ENCODE data around the gene ATP6V0D1. TPM values are rescaled to one million over a fixed set of nuclear protein-coding genes. Genes with fewer than 3 reads are reported as not detected.

ATP6V0D1 gene
- polyA plus RNA-seq, 2 of the 4 experiments (the other 2 are of a cell fraction), result 45.7 to 103 TPM

GRCh38 chr16:67530013-67530939 lies 49.3 kb upstream of the ATP6V0D1 start:
- TF ChIP-seq JUN (IDR thresholded peaks at IDR 0.05), result 0 out of 5 replicates have a peak, but pooled peaks of 1 of the 2 experiments have one; percentile 42
- TF ChIP-seq BCL3 (IDR thresholded peaks at IDR 0.05), result 0 out of 3 replicates have a peak, but pooled peaks have one; percentile 33
- TF ChIP-seq FOSL2 (IDR thresholded peaks at IDR 0.05), result no peak
- TF ChIP-seq FOSL2 (CRISPR knock-in tag; IDR thresholded peaks at IDR 0.05), result peak; percentile 55
- no peak for TF ChIP-seq GATA3 (IDR thresholded peaks at IDR 0.05; ENCODE audit: borderline replicate concordance)
- H3K4me3 ChIP-seq, result peak overlapping the region; percentile 73
- FAIRE-seq (no peak), ATAC-seq (peak; percentile 17 to 60; a peak in 3 of 6 replicates), DNase-seq (ENCODE audit: low read depth in 1 of 2, low spot score in 1 of 2) (no peak)
- H3K27ac ChIP-seq, result peak overlapping the region; percentile 81 to 93
- H3K9me3 ChIP-seq, result no peaks in the 10 kb centered on the region
- CTCF ChIA-PET, result interaction anchor here (0.6 to 22.1 kb wide), 10 partner anchors 7 to 137 kb away, joined by 3 to 301 read pairs (median 6); partner anchors contain the start of genes ATP6V0D1, CARMIL2 and CTCF
- peak overlapping the region; percentile 89 for H3K4me2 ChIP-seq
- POLR2A ChIA-PET, result interaction anchor here (0.7 to 1.2 kb wide), 3 partner anchors 9 to 130 kb away, joined by 4 to 5 read pairs (median 4); partner anchors contain the start of gene ACD
- WGBS (ENCODE audit: missing lambda C conversion rate), result 29% methylated on average over 20 of the region's 48 CpGs
- H3K4me1 ChIP-seq, result peaks cover 43% of the 10 kb centered on the region

- H3K4me2 ChIP-seq, result peak overlapping the region; percentile 89
- ATAC-seq, result peak; percentile 14 to 29; a peak in 3 of 6 replicates
- no peaks in the 10 kb centered on the region for H3K9me3 ChIP-seq
- peak overlapping the region; percentile 73 for H3K4me3 ChIP-seq
- POLR2A ChIA-PET, result interaction anchor here (0.7 to 1.2 kb wide), 3 partner anchors 8 to 130 kb away, joined by 4 to 5 read pairs (median 4); partner anchors contain the start of gene ACD
- FAIRE-seq, result no peak
- H3K4me1 ChIP-seq, result peaks cover 50% of the 10 kb centered on the region
- H3K27ac ChIP-seq, result peak overlapping the region; percentile 81 to 93
- TF ChIP-seq HOXA7 (CRISPR knock-in tag; IDR thresholded peaks at IDR 0.05), result no peak
- no peak for TF ChIP-seq FOXS1 (CRISPR knock-in tag; IDR thresholded peaks at IDR 0.05)
- peak; percentile 31; the same call in 1 of the 2 replicates for TF ChIP-seq MAX (IDR thresholded peaks at IDR 0.05)
- TF ChIP-seq ZFP36 (IDR thresholded peaks at IDR 0.05; ENCODE audit: borderline replicate concordance, partially characterized antibody), result peak; percentile 76
- peak in 1 of 2 experiments; percentile 31; a peak in 1 of 5 replicates for TF ChIP-seq JUN (IDR thresholded peaks at IDR 0.05)
- TF ChIP-seq EHMT2 (IDR thresholded peaks at IDR 0.05; ENCODE audit: low read depth), result no peak
- DNase-seq (ENCODE audit: low read depth in 1 of 2, low spot score in 1 of 2), result no peak
- CTCF ChIA-PET, result interaction anchor here (0.9 to 22.1 kb wide), 8 partner anchors 7 to 138 kb away, joined by 3 to 301 read pairs (median 8); partner anchors contain the start of genes ATP6V0D1, CARMIL2 and CTCF
- WGBS (ENCODE audit: missing lambda C conversion rate), result 7% methylated on average over 7 of the region's 16 CpGs
These were observed 48.6 kb upstream of the ATP6V0D1 start for GRCh38 chr16:67529582-67530012.

- POLR2A ChIA-PET, result interaction anchor here (0.5 to 1.2 kb wide), 6 partner anchors 8 to 342 kb away, joined by 3 to 5 read pairs (median 4); partner anchors contain the start of genes ACD and ATP6V0D1
- CTCF ChIA-PET, result interaction anchor here (0.8 to 22.1 kb wide), 9 partner anchors 6 to 139 kb away, joined by 4 to 301 read pairs (median 7); partner anchors contain the start of genes ATP6V0D1, CARMIL2 and CTCF
- FAIRE-seq (no peak), ATAC-seq (peak; percentile 65 to 68), DNase-seq (ENCODE audit: low read depth in 1 of 2, low spot score in 1 of 2) (peak; percentile 49 to 57)
- peak overlapping the region; percentile 81 to 93 for H3K27ac ChIP-seq
- 0% methylated on average over 5 of the region's 65 CpGs for WGBS (ENCODE audit: missing lambda C conversion rate)
- peak overlapping the region; percentile 73 for H3K4me3 ChIP-seq
- H3K4me1 ChIP-seq, result peaks cover 56% of the 10 kb centered on the region
- TF ChIP-seq POLR2A (IDR thresholded peaks at IDR 0.05; ENCODE audit: low read length) (peak; percentile 66), ATOH8 (CRISPR knock-in tag; IDR thresholded peaks at IDR 0.05; ENCODE audit: low read depth) (no peak), E2F6 (IDR thresholded peaks at IDR 0.05; ENCODE audit: borderline replicate concordance, low read depth) (0 out of 2 replicates have a peak, but pooled peaks have one; percentile 43), MAX (IDR thresholded peaks at IDR 0.05) (peak; percentile 26; the same call in 1 of the 2 replicates), ESRRA (IDR thresholded peaks at IDR 0.05; ENCODE audit: borderline replicate concordance, low read length) (no peak), PHF8 (IDR thresholded peaks at IDR 0.05; ENCODE audit: borderline replicate concordance, low read depth) (peak; percentile 65), RNF2 (IDR thresholded peaks at IDR 0.05; ENCODE audit: borderline replicate concordance, low read depth) (0 out of 2 replicates have a peak, but pooled peaks have one; percentile 54), JUN (IDR thresholded peaks at IDR 0.05) (peak in 1 of 2 experiments; percentile 63; a peak in 2 of 5 replicates)
- H3K9me3 ChIP-seq, result no peaks in the 10 kb centered on the region
- peak overlapping the region; percentile 89 for H3K4me2 ChIP-seq
These were observed 48.1 kb upstream of the ATP6V0D1 start for GRCh38 chr16:67528870-67529581.
